HEK293 (cell line): Measurements from ENCODE around the gene PIGP.

ENCODE experiments used
- RBAK ChIP-seq: fragments of 450-650 bp; formaldehyde crosslinking; IDR thresholded peaks from 2 replicates; pipeline ENCODE4 v1.5.1; 2016; ENCODE audit warnings: missing biosample characterization, missing genetic modification characterization
- TCF7L2 ChIP-seq: IDR thresholded peaks from 2 replicates; pipeline ENCODE4 v1.6.1; 2011; ENCODE audit warnings: low read depth, mild to moderate bottlenecking, inconsistent platforms, low read length, moderate library complexity, borderline replicate concordance
- ZNF133 ChIP-seq: fragments of 450-650 bp; formaldehyde crosslinking; IDR thresholded peaks from 2 replicates; pipeline ENCODE4 v1.5.1; 2016; ENCODE audit warnings: missing biosample characterization, missing genetic modification characterization
- ZNF155 ChIP-seq: fragments of 450-650 bp; formaldehyde crosslinking; IDR thresholded peaks from 2 replicates; pipeline ENCODE4 v1.5.1; 2016; ENCODE audit warnings: missing biosample characterization, missing genetic modification characterization
- ZNF248 ChIP-seq: fragments of 450-650 bp; formaldehyde crosslinking; IDR thresholded peaks from 2 replicates; pipeline ENCODE4 v1.5.1; 2017; ENCODE audit warnings: missing biosample characterization, missing genetic modification characterization
- ZNF335 ChIP-seq: fragments of 450-650 bp; formaldehyde crosslinking; conservative IDR thresholded peaks from 2 replicates; pipeline ENCODE4 v1.5.1; 2016; ENCODE audit warnings: missing biosample characterization, missing genetic modification characterization
- ZSCAN30 ChIP-seq: fragments of 450-650 bp; IDR thresholded peaks from 2 replicates; pipeline ENCODE4 v1.5.1; 2018; ENCODE audit warnings: missing biosample characterization, mild to moderate bottlenecking, missing genetic modification characterization, moderate library complexity
- TF ChIP-seq, protein P1 (sequence below): fragments of 450-650 bp; formaldehyde crosslinking; IDR thresholded peaks from 2 replicates; pipeline ENCODE4 v1.5.1; 2016; ENCODE audit warnings: missing biosample characterization, missing genetic modification characterization
- TF ChIP-seq, protein P2 (sequence below): fragments of 450-650 bp; formaldehyde crosslinking; IDR thresholded peaks from 2 replicates; pipeline ENCODE4 v1.5.1; 2016; ENCODE audit warnings: missing biosample characterization, missing genetic modification characterization, borderline replicate concordance
- TF ChIP-seq, protein P3 (sequence below): sonication (generic); formaldehyde crosslinking; IDR thresholded peaks from 2 replicates; pipeline ENCODE4 v1.8.1; 2022; ENCODE audit warnings: mild to moderate bottlenecking, moderate library complexity, missing genetic modification reagents

DNA sequence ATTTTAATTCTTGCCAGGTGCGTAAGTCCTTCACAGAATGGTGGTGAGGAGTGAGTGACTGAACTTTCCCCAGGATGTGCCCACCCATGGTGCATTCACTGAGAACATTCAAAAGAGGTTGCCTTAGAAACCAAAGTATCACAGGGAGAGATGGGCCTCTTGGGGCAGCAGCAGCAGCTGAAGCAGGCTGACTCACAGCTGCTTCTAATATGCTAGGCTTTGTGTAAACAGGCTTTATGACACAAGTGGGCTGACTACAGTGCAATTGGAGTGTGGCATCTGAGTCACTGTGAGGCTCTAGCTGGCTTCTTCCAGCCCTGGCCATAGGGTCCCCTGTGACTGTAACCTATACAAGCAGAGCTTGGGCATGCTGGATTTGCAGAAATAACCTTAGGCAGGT is 12.6 kb downstream of the PIGP start:
- TF ChIP-seq, protein P1, sequence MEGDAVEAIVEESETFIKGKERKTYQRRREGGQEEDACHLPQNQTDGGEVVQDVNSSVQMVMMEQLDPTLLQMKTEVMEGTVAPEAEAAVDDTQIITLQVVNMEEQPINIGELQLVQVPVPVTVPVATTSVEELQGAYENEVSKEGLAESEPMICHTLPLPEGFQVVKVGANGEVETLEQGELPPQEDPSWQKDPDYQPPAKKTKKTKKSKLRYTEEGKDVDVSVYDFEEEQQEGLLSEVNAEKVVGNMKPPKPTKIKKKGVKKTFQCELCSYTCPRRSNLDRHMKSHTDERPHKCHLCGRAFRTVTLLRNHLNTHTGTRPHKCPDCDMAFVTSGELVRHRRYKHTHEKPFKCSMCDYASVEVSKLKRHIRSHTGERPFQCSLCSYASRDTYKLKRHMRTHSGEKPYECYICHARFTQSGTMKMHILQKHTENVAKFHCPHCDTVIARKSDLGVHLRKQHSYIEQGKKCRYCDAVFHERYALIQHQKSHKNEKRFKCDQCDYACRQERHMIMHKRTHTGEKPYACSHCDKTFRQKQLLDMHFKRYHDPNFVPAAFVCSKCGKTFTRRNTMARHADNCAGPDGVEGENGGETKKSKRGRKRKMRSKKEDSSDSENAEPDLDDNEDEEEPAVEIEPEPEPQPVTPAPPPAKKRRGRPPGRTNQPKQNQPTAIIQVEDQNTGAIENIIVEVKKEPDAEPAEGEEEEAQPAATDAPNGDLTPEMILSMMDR (tag by site-specific recombination), result no peak
- TF ChIP-seq ZNF335 (tag by site-specific recombination), result no peak
- no peak for TF ChIP-seq ZNF248 (tag by site-specific recombination)
- TF ChIP-seq RBAK, result no peak
- no peak for TF ChIP-seq TCF7L2
- TF ChIP-seq, protein P2, sequence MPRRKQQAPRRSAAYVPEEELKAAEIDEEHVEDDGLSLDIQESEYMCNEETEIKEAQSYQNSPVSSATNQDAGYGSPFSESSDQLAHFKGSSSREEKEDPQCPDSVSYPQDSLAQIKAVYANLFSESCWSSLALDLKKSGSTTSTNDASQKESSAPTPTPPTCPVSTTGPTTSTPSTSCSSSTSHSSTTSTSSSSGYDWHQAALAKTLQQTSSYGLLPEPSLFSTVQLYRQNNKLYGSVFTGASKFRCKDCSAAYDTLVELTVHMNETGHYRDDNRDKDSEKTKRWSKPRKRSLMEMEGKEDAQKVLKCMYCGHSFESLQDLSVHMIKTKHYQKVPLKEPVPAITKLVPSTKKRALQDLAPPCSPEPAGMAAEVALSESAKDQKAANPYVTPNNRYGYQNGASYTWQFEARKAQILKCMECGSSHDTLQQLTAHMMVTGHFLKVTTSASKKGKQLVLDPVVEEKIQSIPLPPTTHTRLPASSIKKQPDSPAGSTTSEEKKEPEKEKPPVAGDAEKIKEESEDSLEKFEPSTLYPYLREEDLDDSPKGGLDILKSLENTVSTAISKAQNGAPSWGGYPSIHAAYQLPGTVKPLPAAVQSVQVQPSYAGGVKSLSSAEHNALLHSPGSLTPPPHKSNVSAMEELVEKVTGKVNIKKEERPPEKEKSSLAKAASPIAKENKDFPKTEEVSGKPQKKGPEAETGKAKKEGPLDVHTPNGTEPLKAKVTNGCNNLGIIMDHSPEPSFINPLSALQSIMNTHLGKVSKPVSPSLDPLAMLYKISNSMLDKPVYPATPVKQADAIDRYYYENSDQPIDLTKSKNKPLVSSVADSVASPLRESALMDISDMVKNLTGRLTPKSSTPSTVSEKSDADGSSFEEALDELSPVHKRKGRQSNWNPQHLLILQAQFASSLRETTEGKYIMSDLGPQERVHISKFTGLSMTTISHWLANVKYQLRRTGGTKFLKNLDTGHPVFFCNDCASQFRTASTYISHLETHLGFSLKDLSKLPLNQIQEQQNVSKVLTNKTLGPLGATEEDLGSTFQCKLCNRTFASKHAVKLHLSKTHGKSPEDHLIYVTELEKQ (tag by site-specific recombination), result peak; percentile 91
- TF ChIP-seq ZNF133, result no peak; the same call in 1 of the 2 replicates
- no peak for TF ChIP-seq ZNF155
- TF ChIP-seq, protein P3, sequence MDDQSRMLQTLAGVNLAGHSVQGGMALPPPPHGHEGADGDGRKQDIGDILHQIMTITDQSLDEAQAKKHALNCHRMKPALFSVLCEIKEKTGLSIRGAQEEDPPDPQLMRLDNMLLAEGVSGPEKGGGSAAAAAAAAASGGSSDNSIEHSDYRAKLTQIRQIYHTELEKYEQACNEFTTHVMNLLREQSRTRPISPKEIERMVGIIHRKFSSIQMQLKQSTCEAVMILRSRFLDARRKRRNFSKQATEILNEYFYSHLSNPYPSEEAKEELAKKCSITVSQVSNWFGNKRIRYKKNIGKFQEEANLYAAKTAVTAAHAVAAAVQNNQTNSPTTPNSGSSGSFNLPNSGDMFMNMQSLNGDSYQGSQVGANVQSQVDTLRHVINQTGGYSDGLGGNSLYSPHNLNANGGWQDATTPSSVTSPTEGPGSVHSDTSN (CRISPR knock-in tag), result no peak
- TF ChIP-seq ZSCAN30 (tag by site-specific recombination), result peak; percentile 80; the same call in 1 of the 2 replicates
